OCI-LY3 (cell line): ENCODE measurements around the gene SLC44A3.
"Not testable (repeated sequence)": the region's sequence is repeated elsewhere in the genome, so short reads cannot be mapped to it uniquely, and the experiment has no call there.

ENCODE experiments used
- H2AFZ ChIP-seq: fragments of 200-600, 300-600 bp; shearing (Covaris generic); 2 replicates; pipeline ENCODE4 v1.6.0; 2014; ENCODE audit warnings: antibody characterized with exemption, low read depth, low read length
- H3K27ac ChIP-seq: fragments of 200-600, 300-600 bp; sonication (generic); 2 replicates; pipeline ENCODE4 v1.5.1; 2014; ENCODE audit warnings: mild to moderate bottlenecking, low read length, moderate library complexity, mixed read lengths
- H3K27me3 ChIP-seq: fragments of 200-600, 300-600 bp; sonication (generic); 2 replicates; pipeline ENCODE4 v1.6.1; 2014; ENCODE audit warnings: low read depth, low read length, mixed read lengths
- H3K36me3 ChIP-seq: fragments of 200-600, 300-600 bp; sonication (generic); replicated peaks from 2 replicates; pipeline ENCODE3; 2014; ENCODE audit warnings: low read depth, low read length, mixed read lengths
- H3K4me1 ChIP-seq: fragments of 300-600, 200-600 bp; sonication (generic); 2 replicates; pipeline ENCODE4 v1.6.1; 2014; ENCODE audit warnings: low read length, mixed read lengths
- H3K4me2 ChIP-seq: fragments of 200-600, 300-600 bp; sonication (generic); 2 replicates; pipeline ENCODE4 v1.6.1; 2014; ENCODE audit warnings: low read length, mixed read lengths
- H3K4me3 ChIP-seq: fragments of 300-600, 200-600 bp; sonication (generic); 2 replicates; pipeline ENCODE4 v1.5.1; 2014; ENCODE audit warnings: antibody characterized with exemption, mild to moderate bottlenecking, low read length, moderate library complexity
- H3K79me2 ChIP-seq: fragments of 300-600, 200-600 bp; shearing (Covaris generic); 2 replicates; pipeline ENCODE4 v1.6.1; 2014; ENCODE audit warnings: mild to moderate bottlenecking, low read length, mixed read lengths
- H3K9ac ChIP-seq: fragments of 300-600, 200-600 bp; shearing (Covaris generic); 2 replicates; pipeline ENCODE4 v1.6.0; 2014; ENCODE audit warnings: mild to moderate bottlenecking, low read length, moderate library complexity
- H3K9me3 ChIP-seq: fragments of 200-600, 300-600 bp; shearing (Covaris generic); 2 replicates; pipeline ENCODE4 v1.6.1; 2014; ENCODE audit warnings: low read length, mixed read lengths; ENCODE audit not compliant: insufficient read depth
- H4K20me1 ChIP-seq: fragments of 200-600, 300-600 bp; sonication (generic); 2 replicates; pipeline ENCODE4 v1.6.1; 2016; ENCODE audit warnings: low read length, mixed read lengths; ENCODE audit not compliant: insufficient read depth
- CTCF ChIP-seq: fragments of 200-600, 300-600 bp; sonication (generic); IDR thresholded peaks from 2 replicates; pipeline ENCODE4 v1.5.1; 2014; ENCODE audit warnings: antibody characterized with exemption, low read length, low read depth
- EZH2phosphoT487 ChIP-seq: fragments of 200-600 bp; shearing (Covaris generic); IDR thresholded peaks from 2 replicates; pipeline ENCODE4 v1.6.1; 2018; ENCODE audit warnings: antibody characterized with exemption, mixed run types, low read depth

SLC44A3 gene

DNA sequence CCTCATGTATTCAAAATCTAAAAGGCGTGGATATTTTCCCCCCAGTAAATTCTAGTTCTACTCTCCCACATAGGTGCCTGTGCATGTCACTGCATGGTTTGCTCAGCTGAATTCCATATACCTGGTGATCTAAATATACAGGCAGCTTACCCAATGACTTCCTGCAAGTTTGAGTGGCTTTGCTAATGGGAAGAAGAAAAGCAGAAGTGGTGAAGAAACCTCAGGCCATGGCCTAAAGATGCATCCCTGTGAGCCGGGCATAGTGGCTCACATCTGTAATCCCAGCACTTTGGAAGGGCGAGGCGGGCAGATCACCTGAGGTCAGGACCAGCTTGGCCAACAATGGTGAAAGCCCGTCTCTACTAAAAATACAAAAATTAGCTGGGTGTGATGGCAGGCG, 11.5 kb downstream of the SLC44A3 start:
- Histone ChIP-seq H3K27me3 (0 out of 2 replicates have a peak, but pooled peaks cover 3% of the 10 kb centered on the region), H3K27ac (no peak overlapping the region), H3K36me3 (no peaks in the 10 kb centered on the region), H3K4me1 (no peaks in the 10 kb centered on the region), H3K79me2 (no peaks in the 10 kb centered on the region), H3K9ac (no peak overlapping the region), H2AFZ (no peak overlapping the region), H3K4me3 (no peak overlapping the region), H3K9me3 (no peaks in the 10 kb centered on the region), H3K4me2 (no peak overlapping the region), H4K20me1 (no peaks in the 10 kb centered on the region)
- TF ChIP-seq CTCF (no peak), EZH2phosphoT487 (no peak)

DNA sequence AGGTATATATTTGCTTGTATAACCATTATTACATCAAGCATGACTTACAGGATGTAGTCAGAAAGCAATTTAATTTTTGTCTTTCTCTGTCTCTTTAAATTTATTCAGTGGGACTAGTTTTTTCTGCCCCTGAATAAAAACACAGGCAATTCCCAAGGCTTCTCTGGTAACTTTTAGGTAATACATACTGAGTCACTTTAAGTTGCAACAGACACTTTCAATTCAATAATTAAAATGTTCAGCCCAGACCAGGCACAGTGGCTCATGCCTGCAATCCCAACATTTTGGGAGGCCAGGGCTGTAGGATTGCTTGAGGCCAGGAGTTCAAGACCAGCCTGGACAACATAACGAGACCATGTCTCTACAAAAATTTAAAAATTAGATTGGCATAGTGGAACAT, 12.3 kb downstream of the SLC44A3 start:
- H4K20me1 ChIP-seq: no peaks in the 10 kb centered on the region
- no peak overlapping the region for H3K27ac ChIP-seq
- H3K27me3 ChIP-seq: 0 out of 2 replicates have a peak, but pooled peaks cover 3% of the 10 kb centered on the region
- no peak overlapping the region for H3K9ac ChIP-seq
- no peaks in the 10 kb centered on the region for H3K4me1 ChIP-seq
- H2AFZ ChIP-seq: no peak overlapping the region
- H3K4me3 ChIP-seq: no peak overlapping the region
- no peaks in the 10 kb centered on the region for H3K36me3 ChIP-seq
- no peaks in the 10 kb centered on the region for H3K9me3 ChIP-seq
- H3K79me2 ChIP-seq: no peaks in the 10 kb centered on the region
- no peak overlapping the region for H3K4me2 ChIP-seq
- TF ChIP-seq EZH2phosphoT487 (no peak), CTCF (no peak)

- Histone ChIP-seq H3K9me3 (no peaks in the 10 kb centered on the region), H3K27me3 (0 out of 2 replicates have a peak, but pooled peaks cover 3% of the 10 kb centered on the region), H3K4me2 (no peak overlapping the region), H3K9ac (no peak overlapping the region), H3K79me2 (no peaks in the 10 kb centered on the region), H2AFZ (no peak overlapping the region), H3K4me1 (no peaks in the 10 kb centered on the region), H3K36me3 (no peaks in the 10 kb centered on the region), H3K4me3 (no peak overlapping the region), H3K27ac (no peak overlapping the region), H4K20me1 (no peaks in the 10 kb centered on the region)
- TF ChIP-seq CTCF (no peak), EZH2phosphoT487 (no peak)
These were observed 12.9 kb downstream of the SLC44A3 start for GRCh38 chr1:94832931-94833585.

DNA sequence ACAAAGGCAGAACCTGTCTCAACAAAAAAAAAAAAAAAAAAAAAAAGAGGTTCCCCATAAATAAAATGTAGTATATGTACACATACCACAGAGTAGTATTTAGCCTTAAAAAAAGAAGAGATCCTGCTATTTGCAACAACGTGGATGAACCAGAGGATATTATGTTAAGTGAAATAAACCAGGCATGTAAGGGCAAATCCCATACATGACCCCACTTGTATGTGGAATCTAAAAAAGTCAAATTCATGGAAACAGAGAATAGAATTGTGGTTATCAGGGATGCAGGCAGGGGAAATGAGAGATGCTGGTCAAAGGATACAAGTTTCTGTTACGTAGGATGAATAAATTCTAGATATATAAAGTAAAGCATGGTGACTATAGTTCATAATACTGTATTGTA, 16.7 kb downstream of the SLC44A3 start:
- no peak overlapping the region for H3K27ac ChIP-seq
- H4K20me1 ChIP-seq: no peaks in the 10 kb centered on the region
- H3K9me3 ChIP-seq: no peaks in the 10 kb centered on the region
- H3K4me3 ChIP-seq: no peak overlapping the region
- H3K79me2 ChIP-seq: no peaks in the 10 kb centered on the region
- H3K9ac ChIP-seq: no peak overlapping the region
- H3K4me1 ChIP-seq: no peaks in the 10 kb centered on the region
- H2AFZ ChIP-seq: no peak overlapping the region
- no peak overlapping the region for H3K4me2 ChIP-seq
- H3K36me3 ChIP-seq: no peaks in the 10 kb centered on the region
- TF ChIP-seq CTCF (no peak), EZH2phosphoT487 (no peak)
- 0 out of 2 replicates have a peak, but pooled peaks cover 3% of the 10 kb centered on the region for H3K27me3 ChIP-seq

- H3K79me2 ChIP-seq, H4K20me1 ChIP-seq, H3K9me3 ChIP-seq, H3K36me3 ChIP-seq, H3K27ac ChIP-seq, H3K4me3 ChIP-seq, H2AFZ ChIP-seq, H3K27me3 ChIP-seq, H3K4me2 ChIP-seq, H3K9ac ChIP-seq, H3K4me1 ChIP-seq: not testable (repeated sequence)
These were observed 20.2 kb downstream of the SLC44A3 start for GRCh38 chr1:94840381-94840780.
